Measurements from ENCODE around the gene MAP3K14.
A peak's percentile ranks its signal among the peaks of the same experiment; 100 is the strongest.

Gene MAP3K14

DNA sequence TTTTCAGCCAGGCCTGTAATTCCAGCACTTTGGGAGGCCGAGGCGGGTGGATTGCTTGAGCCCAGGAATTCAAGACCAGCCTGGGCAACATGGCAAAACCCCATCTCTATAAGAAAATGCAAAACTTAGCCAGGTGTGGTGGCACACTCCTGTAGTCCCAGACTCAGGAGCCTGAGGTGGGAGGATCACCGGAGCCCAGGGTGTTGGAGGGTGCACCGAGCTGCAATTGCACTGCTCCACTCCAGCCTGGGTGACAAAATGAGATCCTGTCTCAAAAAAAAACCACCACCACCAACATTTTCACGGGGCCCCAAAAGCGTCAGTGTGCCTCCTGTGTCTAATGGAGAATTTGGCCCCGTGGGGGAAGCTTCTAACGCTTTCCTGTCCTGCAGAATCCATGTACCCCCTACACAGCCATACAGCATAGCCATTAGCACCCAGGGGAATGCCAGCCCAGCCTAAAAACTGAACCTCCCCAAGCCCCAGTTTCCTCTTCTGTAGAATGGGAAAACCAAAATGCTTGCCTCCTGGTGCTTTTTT lies 22.2 kb upstream of the MAP3K14 start:
- DNase-seq, result no peak

DNA sequence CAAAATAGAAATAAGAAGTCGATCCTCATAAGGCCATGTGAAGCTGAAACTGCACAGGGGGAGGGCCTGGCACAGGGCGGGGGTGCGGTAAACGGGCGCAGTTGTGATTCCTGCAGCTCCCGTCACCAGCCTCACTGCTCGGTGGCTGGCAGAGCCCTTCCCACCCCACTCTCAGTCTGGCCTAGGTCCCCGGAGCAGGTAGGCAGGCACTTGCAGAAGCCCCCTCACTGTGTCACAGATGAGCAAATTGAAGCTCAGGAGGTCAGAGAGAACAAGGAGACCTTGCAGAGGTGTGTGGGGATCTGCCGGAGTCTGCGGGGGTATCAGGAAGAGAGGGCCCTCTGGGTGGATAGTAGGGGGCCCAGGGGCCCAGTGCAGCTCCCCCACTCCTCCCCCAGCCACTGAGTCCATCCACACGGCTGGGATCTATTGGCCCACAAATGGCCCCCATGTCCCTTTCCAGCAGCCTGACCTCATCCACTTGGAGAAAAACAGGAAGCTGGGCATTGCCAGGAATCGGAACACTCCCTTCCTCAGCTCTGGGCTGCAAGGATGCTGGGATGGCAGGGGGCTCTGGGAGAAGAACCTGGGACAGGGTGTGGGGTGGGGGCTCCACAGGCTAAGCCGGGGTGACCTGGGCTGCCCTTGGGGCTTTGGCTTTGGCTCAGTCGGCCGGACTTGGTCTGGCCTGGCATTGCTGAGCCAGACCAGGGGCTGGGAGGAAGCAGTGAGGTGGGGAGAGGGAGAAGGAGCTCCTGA lies 21.4 kb upstream of the MAP3K14 start:
- DNase-seq, result peak; percentile 23

DNA sequence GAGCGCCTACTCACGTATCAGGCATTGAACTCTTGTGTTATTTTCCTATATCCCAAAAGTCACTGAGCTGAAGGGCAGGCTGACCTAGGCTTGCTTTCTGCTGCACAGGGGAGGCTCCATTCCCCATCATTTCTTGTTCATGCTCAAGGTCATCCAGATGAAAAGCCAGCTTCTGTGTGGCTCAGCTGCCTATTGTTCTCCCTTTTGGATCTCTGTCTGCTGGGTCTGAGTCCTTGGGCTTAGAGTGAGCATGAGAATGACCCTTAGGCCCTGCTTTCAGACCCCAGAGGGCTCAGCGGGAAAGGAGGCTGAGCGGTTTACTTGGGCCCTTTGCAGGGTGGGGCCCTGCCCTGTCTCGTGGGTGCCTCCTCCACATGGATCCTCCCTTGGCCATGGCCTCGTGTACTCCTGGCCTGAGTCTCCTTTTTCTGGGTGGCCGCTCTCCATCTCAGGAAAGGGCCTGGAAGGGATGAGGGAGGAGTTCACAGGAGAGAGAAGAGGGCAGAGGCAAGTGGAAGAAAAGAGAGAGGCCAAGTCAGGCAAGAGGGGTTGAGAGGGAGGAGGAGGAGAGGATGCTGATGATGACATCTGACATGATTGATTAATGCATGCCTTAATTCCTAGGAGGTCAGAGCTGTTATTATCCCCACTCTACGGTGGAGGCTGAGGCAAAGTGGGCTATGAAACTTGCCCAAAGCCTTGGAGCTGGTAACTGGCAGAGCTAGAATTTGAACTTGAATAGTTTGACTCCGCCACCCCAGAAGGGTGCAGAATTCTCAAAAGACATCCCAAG lies 19.8 kb upstream of the MAP3K14 start:
- DNase-seq, result peak; percentile 21

DNA sequence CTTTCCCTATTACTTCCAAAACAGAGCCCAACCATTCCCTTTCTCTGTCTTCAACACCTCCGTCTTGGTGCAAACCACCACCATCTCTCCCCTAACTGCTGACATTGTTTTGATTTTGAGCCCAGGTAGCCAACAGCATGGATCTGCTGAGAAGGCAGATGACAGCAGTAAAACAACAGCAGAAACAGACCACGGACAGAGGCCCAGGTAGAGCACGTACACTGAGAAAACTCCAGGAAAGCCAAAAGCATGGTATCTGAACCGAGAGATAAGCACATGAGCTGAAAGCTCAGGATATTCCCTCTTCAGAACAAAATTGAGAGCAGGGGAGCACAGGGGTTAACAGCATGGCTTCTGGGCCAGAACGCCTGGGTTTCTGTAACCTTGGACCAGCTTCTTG lies 18.9 kb upstream of the MAP3K14 start:
- DNase-seq, result peak; percentile 2

DNA sequence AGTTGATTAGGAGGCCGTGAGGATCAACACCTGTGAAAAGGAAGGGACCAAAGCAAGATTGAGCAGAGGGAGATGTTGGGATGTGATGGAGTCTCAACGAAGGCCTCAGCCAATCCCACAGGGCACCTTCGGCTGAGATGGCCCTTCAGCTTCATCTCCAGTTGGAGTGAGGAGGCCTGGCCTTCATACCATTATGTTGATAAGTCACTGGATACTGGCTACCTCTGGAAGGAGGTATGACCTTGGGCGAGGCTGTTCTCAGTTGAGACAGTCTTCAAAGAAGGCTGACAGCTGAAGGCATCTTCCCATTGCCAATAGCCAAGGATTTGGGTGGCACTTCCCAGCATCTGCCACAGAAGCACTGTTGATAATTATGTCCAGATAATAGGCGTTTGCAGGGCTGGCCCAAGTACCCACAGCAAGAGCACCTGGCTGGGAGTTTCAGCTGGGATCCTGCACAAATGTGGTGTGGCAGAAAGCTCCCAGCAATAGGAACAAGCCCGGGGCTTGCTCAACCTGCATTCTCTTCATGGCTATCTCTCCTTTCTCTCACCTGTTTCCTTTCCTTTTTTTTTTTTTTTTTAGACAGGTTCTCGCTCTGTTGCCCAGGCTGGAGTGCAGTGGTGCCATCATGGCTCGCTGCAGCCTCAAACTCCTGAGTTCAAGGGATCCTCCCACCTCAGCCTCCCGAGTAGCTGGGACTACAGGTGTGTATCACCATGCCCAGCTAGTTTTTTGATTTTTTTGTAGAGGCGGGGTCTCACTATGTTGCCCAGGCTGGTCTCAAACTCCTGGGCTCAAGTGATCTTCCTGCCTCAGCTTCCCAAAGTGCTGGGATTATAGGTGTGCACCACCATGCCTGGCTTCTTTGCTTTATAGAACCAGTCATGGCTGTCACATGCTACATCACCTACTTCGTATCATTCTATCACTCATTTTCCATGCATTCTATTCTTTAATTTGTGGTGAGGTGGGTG lies 18.2 kb upstream of the MAP3K14 start:
- DNase-seq, result peak; percentile 11

DNA sequence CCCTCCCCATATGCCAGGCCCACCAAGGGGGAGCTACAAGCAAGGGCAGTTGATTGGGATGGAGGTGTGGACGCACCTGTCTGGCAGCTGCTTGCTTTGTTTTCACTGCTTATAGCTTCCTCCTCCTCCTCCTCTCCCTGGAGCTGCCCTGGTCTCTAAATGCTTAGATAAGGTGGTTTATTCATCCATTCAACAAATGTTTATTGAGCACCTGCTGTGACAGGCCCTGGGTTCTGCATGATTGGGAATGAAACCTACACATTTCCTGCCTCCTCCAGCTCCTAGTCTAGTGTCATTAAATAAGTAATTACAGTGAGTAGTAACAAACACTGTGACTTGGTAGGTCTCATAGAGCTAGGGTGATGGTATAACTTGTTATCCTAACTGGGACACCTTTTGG lies 17.4 kb upstream of the MAP3K14 start:
- DNase-seq, result peak; percentile 17

DNA sequence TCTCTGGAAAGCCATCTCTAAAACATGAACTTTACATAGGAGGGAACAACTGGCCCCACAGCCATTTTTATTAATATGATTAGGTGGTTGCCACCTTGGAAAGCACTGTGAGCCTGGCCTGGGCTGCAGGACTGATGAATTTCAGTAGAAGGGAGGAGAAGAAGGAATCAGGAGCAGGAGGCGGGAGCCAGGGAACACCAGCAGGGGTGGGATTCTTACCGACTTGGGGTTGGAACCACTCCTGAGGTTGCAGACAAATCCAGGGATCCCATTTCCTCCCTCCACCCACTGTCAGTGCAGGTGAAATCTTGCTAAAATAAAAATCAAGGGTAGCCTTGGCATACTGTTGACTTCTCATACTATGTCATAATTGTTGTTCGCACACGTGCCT lies 16.9 kb upstream of the MAP3K14 start:
- peak; percentile 9 for DNase-seq

DNA sequence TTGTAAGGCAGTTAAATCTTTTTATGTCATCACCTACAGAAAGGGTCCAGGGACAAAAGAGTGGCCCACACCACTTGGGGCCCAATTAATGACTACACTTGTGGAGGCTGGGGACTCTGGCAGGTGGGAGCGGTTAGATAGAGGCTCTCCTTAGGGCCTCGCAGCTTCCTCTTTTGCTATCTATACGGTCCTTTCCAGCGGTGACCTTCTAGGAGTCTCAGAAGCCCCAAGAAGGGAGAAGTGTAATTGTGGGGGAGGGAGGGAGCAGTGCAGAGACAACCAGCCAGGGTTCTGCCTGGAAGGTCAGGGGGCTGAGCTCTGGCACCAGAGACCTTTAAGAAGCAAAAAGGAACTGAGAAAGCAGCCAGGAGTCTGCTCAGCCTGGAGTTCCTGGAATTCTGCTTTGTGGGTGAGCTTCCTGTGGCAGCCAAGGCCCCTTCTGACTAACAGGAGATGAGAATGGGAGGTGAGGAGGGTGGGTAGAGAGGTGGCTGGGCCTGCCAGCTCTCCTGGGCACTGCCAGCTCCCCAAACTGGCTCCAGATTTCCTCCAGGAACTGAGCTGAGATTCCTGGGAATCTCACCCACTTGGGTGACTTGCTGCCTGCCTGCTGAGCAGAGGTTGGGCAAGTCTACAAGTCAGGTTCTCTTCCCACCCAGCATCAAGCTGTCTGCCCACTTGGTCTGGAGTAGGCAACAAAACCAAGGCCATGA lies 16.3 kb upstream of the MAP3K14 start:
- DNase-seq, result peak; percentile 25

DNA sequence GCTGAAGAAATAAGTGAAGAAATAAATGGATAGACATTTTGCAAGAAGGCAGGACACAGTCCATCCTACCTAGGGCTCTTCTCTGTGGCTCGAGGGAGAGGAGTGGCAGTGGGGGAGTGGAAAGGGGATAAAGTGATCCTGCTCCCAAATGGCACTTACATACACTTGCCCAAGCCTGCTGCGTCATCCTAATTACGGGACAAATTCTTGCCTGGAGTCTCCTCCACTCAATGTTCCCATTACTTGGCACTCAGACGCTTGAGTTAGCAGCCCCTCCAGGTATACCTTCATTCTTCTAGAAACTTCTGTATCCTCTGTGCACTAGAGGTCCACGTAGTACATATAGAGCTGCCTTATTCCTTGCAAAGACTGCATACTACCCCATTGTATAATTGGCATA lies 15.7 kb upstream of the MAP3K14 start:
- no peak for DNase-seq

DNA sequence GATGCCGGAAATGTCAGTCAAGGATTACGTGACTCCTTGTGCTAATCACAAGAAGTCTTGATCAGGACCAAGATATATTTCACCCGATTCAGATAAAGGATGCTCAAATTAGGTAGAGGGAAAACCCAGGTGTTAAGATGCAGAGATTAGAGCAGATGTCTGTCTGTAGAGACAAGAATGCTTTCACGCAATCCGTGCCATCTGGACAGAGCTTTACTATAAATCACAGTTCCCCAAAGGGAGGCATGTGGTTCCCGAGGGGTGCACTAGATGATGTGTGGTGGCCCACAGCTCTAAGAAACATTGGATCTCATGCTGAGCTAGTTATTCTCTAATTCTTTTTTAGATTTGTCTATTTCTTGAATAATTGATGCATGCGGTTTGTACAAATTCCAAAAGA lies 9.8 kb upstream of the MAP3K14 start:
- no peak for DNase-seq

DNA sequence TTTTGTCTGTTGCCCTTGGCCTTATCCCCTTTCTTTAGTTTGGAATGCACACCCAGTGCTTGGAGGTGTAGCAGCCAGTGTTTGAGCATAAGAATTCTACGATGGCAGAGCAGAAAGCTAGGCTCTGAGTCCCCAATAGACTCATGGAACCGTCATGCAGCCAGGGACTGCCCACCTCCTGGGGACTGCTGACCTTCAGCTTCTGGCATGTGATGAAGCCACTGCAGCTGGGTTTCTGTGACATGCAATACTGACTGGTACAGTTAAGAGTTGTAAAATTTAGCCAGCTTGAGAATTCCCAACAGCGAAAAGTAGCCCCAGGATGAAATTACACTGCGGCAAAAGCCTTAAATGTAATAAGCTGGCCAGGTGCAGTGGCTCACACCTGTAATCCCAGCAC lies 9.0 kb upstream of the MAP3K14 start:
- no peak for DNase-seq

DNA sequence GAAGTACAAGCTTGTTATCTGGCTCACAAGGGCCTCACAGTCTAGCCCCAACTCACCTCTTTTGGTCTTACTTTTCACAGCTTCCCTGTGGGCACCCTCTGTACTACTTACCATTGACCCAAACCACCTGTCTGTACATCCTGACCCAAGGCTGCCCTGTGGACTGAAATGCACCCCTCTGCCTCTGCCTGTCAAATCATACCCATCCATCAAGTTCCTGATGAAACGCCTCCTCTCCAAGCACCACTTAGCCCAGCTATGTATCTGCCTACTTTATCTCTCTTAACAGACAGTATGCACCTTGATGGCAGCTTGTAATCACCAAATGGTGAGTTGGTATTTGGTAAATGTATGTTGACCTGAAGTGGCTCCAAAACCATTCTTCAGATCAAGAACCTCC lies 7.5 kb upstream of the MAP3K14 start:
- no peak for DNase-seq

DNA sequence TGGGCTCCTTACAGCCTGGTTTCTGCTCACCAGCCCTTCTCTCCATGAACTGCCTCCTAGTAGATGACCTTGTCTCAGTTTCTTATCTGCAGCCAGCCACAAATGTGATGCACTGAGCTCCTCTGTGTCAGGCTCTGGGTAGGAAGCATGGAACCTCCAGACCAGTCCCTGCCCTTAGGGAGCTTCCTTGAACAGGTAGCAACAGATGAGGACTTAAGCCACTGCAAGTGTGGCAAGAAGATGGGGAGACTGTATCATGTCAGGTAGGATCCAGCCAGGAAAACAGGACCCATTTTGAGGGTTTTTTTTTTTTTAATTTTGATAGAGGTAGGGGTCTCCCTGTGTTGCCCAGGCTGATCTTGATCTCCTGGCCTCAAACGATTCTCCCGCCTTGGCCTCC lies 5.3 kb upstream of the MAP3K14 start:
- no peak for DNase-seq

DNA sequence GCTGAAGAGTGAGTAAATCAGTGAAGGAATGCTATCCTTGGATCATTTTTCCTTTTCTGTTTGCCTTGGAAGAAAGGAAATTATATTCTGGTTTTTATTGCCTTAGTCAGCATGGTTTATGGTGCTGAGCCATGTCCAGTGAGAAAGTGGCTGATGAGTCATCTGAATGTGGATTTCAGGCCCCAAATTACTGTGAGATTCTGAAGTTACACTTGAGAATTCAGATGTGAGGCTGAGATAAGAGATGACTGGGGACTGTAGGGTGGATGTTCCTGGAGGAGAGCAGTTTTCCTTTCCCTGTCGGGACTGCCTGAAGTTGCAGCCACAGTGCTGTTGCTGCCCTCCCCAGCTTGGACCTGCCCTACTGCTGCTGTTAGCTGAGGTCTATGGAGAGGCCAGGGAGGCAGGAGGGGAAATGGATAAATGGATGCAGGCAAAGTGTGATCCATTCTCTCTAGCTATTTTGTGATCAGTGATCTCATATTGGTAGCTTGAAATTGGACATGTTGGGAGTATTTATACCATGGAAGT lies 4.2 kb upstream of the MAP3K14 start:
- no peak for DNase-seq

DNA sequence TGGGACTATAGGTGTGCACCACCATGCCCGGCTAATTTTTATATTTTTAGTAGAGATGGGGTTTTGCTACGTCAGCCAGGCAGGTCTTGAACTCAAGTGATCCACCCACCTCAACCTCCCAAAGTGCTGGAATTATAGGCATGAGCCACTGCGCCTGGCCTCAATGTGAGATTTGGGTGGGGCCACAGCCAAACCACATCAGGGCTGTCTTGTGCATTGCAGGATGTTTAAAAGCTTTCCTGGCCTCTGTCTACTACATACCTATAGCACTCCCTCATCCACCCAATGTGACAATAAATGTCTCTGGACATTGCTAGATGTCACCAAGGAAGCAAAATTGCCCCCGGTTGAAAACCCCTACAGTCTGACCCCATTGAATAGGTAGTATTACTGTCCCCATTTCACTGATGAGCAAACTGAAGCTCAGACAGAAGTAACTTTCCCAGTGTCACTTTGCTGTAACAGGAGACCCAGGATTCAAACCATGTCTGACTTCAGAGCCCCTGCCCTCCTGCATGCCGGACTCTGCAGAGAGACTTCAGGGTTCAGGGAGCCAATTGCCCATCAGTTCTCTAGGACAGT lies 3.6 kb upstream of the MAP3K14 start:
- DNase-seq, result no peak

DNA sequence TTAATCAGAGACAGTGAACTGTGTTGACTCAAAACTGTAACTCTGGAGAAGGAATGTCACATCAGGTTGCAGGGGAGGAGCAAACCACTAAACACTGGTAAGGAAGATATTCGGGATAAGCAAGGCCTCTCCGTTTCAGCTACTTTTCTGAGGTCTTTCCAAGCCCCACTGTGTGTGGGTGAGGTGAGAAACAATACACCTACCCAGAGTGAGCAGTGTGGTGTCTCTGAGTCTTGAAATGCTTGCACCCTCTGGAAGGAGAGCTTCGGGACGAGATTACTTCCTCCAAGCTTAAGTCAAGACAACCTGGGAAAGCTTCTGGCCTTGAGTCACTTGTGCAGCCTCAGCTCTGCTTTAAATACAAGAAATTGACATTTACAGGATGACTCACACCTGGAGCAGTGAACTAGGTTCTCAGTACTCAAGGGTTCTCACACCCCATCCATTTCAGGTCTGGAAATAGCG lies 2.5 kb upstream of the MAP3K14 start:
- no peak for DNase-seq

DNA sequence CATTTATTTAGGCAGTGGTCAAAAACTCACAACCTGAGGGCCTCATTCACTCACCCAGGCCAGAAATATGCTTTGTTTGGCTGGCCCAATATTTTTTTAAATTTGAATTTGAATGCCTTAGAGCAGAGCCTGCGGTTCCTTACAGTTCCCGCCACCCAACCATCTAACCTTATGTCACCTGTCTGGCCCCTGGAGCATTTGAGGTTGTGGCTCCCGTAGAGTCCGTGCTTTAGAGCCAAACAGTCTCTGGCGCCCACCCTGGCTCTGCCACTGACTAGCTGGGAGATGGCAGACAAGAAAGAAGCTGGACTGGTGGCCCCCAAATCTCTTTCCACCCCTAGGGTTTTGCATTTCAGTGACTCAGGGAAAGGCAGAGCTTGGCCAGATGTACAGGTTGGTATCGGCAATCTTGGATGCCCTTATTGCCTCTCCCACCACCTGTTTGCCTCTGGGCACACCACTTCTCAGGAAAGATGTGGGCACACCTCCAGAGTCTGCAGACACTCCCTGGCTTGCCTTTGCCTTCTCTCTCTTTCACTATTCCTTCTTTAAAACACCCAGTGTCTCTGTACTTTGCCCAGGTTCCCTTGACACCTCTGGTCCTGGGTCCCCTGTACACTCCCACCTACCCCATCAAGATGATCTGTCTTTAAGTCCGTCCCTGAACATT lies 1.9 kb upstream of the MAP3K14 start:
- DNase-seq, result no peak

DNA sequence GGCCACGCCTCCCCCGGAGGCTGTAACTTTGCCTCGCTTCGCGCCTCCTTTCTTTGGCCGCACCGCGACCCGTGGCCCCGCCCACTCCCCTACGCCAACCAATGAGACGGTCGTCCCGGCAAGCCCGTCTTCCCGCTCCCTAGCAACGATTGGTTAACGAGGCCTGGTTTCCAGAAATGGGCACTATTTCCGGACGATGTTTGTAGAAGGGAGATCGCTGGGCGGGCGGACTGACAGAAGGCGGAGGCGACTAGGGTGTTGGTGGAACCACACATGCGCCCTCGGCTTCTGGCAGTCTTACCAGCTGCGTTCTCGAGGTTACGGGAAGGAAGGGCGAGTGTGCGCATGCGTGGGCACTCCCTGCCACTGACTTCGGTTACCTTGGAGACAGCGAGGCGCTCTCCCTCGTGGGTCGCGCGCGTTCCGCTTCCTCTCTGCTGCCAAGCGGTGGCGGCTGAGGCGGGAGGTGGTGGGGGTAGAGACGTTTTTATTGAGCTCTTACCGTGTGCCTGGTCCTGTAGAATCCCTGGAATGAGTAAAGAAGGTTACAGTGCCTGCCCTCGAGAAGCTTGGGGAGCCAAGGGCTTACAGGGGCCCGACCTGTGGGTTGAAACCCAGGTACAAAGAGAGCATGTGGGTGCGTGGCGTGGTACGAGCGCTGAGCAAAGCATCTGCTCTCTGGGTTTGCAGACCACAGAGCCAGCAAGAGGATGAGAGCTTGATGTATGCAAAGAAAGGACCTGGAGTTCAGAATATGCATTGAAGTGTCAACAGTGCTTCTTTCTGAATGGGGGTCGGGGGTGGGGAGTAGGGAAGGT lies 500 bp upstream of the MAP3K14 start:
- peak; percentile 99 for DNase-seq

DNA sequence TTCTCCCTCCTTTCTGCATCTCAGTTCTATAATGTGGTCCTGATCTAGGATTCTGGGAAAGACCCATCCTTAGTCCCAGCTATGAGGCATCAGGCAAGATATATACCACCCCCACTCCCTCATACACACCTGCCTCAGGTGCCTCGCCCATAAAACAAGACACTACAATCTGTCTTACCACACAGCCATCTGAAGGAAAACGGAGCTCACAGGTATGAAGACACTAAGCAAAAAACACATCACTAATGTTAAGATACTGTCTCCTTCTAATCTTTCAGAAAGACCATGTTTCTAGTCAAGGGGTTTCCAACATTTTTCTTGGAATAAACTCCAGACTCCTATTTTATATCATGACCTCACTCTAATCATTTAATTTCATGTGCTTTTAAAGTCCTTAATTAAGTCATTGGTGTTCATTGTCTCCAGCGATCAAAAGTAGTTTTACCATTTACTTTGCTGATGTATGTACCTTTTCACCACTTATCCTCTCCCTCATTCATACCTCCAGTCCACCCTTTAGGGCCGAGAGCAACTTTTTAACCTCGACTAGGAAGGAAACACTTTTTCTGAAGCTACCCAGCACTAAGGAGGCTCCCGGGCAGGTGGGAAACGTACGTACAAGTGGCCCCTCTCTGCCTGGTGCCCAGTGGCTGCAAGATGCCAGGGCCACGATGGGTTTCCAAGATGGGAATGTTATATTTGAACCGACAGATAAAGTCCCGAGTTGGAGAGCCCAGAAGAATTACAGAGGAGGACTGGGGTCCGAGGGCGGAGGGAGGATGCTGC lies 979 bp downstream of the MAP3K14 start:
- DNase-seq, result no peak

Measured in activated CD4-positive, CD25-positive, alpha-beta regulatory T cell treated with anti-CD3 and anti-CD28 coated beads, Interleukin-2, amount 50 U/mL, for 72 hours (primary cell).